Stomach (tissue), 4 donors: ENCODE results near the gene STX12.

Experiments used
- EP300 ChIP-seq: sonication (generic); formaldehyde crosslinking; IDR thresholded peaks from one replicate; pipeline ENCODE4 v1.6.1; 2017; ENCODE audit warnings: antibody characterized with exemption
- POLR2A ChIP-seq, 4 donors: fragments of 450-650 bp; IDR thresholded peaks; one replicate each; pipeline ENCODE4 v1.6.1; 2016; ENCODE audit warnings: antibody characterized with exemption in 4 of 4, control low read depth in 2 of 4, mild to moderate bottlenecking in 1 of 4, moderate library complexity in 1 of 4
- POLR2AphosphoS5 ChIP-seq, 3 donors: sonication (generic); formaldehyde crosslinking; IDR thresholded peaks; one replicate each; pipeline ENCODE4 v1.6.1; 2016; ENCODE audit warnings: antibody characterized with exemption in 3 of 3
- TF ChIP-seq, protein P1 (sequence below), 7 experiments: fragments of 450-650 bp in 4 of 7; fragments of 200-600 bp in 3 of 7; sonication (generic) in 3 of 7; IDR thresholded peaks; one replicate each; pipeline ENCODE4 v1.5.1; 2016 to 2019; ENCODE audit warnings: antibody characterized with exemption in 7 of 7, control low read depth in 2 of 7, mild to moderate bottlenecking in 1 of 7

GRCh38 chr1:27868932-27869718 is 96.1 kb downstream of the STX12 start:
- TF ChIP-seq, protein P1, sequence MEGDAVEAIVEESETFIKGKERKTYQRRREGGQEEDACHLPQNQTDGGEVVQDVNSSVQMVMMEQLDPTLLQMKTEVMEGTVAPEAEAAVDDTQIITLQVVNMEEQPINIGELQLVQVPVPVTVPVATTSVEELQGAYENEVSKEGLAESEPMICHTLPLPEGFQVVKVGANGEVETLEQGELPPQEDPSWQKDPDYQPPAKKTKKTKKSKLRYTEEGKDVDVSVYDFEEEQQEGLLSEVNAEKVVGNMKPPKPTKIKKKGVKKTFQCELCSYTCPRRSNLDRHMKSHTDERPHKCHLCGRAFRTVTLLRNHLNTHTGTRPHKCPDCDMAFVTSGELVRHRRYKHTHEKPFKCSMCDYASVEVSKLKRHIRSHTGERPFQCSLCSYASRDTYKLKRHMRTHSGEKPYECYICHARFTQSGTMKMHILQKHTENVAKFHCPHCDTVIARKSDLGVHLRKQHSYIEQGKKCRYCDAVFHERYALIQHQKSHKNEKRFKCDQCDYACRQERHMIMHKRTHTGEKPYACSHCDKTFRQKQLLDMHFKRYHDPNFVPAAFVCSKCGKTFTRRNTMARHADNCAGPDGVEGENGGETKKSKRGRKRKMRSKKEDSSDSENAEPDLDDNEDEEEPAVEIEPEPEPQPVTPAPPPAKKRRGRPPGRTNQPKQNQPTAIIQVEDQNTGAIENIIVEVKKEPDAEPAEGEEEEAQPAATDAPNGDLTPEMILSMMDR (IDR thresholded peaks at IDR 0.05), result no peak
- TF ChIP-seq POLR2AphosphoS5 (IDR thresholded peaks at IDR 0.05) (peak in 1 of 3 donors; percentile 10), EP300 (no peak), POLR2A (IDR thresholded peaks at IDR 0.05) (no peak)
